Measurements from ENCODE around the gene LRRTM4.
"Not testable (repeated sequence)": the region's sequence is repeated elsewhere in the genome, so short reads cannot be mapped to it uniquely, and the experiment has no call there.

The LRRTM4 gene

DNA sequence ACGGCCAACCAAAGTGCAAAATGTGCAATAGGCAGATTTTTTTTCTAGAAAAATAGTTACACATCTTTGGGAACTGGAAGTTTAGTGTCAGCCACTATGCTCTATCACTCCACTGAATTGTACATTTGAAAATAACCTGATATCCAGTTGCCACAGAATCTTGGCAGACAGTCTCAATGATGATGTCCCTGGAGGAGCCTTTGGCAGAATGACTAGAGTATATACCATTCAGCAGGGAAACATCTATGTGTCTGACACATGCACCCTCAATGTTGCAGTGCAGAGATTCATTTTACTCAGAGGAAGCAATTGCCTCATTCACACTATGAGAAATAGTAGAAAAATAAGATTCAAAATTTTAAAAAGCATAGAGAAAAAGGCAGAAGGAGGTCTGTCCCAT is 475.8 kb downstream of the LRRTM4 start:
- DNase-seq = no peak

DNA sequence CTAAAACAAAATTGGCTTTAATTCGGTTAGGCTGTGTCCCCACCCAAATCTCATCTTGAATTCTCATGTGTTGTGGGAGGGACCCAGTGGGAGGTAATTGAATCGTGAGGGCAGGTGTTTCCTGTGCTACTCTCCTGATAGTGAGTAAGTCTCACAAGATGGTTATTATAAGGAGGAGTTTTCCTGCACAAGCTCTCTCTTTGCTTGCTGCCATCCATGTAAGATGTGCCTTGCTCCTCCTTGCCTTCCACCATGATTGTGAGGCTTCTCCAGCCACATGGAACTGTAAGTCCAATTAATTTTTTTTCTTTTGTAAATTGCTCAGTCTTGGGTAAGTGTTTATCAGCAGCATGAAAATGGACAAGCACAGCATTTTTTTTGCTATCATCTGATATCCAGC is 476.7 kb downstream of the LRRTM4 start:
- DNase-seq = not testable (repeated sequence)

DNA sequence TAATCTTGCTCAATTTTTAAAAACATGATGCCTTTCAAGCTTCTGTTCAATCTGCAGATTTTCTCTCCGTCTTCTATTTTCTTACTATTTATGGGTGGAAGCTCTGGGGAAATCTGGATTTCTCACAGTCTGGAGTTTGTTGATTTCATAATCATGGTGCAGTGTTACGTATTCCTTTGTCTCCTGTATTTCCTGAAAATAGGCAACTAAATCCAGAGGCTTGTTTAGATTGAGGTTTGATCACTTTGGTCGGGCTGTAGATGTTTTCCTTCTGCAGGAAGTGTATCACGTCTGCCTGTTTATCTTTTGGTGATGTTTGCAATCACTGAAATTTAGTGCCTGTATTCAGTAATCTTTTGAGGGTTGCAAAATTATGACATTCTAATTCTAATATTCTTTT is 487.7 kb downstream of the LRRTM4 start:
- no peak for DNase-seq

DNA sequence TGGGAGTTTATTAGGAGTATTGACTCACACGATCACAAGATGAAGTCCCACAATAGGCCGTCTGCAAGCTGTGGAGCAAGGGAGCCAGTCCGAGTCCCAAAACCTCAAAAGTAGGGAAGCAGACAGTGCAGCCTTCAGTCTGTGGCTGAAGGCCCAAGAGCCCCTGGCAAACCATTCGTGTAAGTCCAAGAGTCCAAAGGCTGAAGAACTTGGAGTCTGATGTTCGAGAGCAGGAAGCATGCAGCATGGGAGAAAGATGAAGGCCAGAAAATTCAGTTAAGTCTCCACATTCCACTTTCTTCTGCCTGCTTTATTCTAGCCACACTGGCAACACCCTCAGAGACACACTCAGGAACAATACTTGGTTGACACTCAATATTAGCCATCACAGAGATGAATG is 492.9 kb downstream of the LRRTM4 start:
- DNase-seq = not testable (repeated sequence)

DNA sequence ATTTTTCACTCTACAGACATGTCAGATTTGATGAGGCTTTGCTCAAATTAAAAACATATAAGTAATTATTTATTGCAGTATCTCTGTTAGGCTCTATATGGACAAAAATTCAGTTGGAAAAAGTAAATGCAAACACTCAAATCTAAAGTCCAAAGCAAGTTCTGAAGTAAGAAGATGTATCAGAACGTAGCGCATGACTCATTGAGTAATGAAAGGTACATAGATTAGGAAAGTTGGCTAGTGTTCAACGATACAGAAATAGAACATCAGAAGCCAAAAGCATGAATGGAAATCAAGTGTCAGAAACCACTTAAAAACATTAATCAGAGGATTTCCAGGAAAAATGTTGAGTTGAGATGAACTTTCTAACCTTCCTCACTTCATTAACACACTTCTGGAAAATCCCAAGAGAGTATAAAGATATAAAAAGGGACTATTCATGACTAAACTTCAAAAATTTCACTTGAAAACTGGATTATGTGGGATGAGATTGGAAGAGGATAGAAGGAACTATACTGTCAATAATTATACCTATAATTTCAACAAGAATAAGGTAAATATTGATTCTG is 494.1 kb downstream of the LRRTM4 start:
- DNase-seq = no peak

DNA sequence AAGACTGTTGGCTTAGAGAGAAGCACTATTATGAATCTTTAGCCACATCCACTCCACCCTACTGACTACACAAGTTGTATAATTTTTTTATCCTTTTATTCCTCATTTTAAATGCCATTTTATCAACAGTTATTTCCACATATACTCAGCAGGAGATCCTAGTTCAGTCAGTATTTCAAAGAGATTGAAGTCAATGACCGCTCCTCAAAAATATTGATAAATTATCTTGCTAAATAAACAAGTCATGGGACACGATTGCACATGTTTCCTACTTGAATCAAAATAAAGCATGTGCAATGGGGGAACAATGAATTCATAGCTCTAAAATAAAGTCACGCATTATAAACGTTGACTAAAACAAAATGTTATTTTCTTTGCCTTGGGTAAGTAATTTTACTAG is 496.5 kb downstream of the LRRTM4 start:
- DNase-seq = no peak

DNA sequence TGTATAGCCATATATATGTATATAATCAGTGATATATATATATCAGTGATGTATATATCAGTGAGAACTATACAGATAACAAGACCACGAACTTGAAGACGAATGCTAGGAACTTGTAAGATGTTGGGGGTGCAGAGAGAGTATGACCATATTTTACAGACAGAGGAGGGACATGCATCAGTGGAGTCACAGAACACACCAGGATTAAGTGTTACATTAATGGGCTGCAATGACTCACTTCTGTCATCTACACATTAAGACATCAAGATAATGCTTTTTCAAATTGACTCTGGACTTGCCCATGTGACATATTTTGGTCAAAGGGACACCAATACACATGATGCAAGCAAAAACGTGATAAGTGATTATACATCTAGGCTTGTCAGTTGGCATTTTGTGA is 501.0 kb downstream of the LRRTM4 start:
- no peak for DNase-seq

DNA sequence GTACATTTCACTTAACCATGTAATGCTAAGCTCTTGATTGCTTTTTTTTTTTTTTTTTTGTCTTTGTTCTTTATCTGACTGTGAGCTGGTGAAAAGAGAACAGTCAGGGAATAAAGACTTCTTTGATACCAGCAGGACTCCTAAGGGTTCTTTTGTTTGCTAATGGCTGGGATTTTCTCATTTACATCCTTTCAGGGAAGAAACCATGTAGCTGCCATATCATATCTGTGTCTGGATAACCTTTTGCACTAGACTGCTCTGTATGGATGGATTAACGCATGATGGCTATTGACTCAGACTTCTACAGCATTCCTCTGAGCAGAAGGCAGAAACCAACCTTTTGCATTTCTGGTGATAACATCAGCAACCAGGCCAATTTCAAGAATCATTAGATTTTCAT is 504.0 kb downstream of the LRRTM4 start:
- DNase-seq = no peak

DNA sequence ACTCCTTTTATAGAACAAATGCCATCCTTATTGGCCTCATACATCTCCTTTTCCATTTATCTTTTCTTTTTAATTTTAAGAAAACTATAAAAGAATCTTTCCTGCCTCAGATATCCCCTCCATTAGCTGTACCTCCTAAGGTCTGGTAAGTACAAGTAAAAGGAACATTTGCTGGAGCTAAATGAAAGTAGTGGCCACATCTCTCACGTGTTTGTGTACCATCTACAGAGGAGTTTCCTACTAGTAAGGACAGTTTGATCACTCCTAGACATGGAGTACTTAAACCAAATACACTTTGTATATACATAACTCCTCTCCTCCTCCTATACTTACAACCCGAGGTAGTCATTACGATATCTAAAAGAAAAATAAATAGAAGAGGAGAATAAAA is 504.8 kb downstream of the LRRTM4 start:
- DNase-seq = no peak

DNA sequence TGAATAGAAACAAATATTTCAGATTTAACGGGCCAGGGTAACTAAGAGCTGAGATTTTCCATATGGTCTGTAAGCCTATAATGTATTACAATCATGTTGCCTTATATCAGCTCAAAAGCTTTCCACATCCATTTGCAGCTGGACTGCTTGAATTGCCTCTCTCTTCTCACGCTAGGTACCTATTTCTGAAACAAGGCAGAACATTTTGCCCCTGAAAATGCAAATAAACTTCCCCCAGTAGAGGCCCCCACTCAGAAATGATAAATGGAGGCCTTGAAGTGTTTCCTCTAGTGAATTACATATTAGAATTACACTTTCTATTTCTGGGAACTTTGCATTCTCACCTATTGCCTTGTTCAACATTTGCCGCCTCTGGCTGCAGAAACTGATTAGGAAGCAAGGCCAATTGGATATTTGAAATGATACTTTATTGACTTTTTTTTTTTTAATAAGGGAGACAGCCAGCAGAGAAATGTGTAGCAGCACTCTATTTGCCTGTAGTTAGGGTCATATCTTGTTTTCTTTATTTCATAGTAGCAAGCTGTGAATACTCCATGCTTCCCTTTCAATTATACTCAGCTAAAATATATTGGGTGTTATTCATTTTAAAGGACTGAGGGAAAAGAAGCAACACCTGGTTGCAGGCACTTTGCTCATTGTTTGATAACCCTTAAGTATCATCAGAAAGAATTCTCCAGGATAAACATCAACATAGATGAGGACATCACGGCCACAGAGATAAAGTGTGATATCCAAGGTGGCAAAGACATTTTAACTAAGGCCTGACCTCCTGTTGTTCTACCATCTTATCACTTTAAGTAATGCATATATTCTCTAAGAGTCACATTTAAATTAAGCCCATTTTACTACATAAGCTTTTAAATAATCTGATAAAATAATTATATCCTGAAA is 505.5 kb downstream of the LRRTM4 start:
- DNase-seq = no peak

DNA sequence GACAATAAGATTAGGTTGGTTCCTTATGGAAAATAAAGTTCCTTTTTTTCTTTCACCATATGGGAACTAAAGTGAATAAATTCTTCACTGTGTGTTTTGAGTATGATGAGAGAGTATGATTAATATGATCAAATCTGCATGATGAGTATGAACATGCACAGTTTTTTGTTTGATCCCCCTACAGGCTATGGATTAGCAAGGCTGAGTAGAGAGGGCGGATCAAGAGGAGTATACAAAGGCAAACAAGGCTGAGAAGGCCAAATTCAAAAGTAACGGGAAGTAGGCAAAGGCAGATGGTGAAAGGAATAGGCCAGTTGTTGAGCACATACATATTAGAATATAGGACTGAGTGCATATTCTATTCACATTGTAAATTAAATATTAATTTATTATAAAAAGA is 508.2 kb downstream of the LRRTM4 start:
- DNase-seq = no peak

DNA sequence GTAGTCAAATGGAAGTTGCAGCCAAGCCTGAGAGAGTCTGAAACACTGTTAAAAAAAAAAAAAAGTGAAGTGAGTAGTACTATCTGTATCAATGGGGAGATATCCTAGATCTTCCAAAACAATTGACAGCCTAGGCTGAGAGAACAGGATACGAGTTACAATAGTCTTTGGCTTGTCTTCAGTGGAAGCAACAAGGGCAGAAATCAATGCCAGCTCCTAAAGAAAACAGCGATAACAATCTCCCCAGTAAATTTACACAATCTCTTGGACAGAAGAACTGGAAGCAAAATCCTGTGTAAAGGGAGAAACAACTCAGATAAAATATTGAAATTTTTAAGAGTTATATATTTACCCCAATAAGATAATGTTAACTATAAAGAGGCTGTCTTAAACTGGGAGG is 508.7 kb downstream of the LRRTM4 start:
- no peak for DNase-seq

DNA sequence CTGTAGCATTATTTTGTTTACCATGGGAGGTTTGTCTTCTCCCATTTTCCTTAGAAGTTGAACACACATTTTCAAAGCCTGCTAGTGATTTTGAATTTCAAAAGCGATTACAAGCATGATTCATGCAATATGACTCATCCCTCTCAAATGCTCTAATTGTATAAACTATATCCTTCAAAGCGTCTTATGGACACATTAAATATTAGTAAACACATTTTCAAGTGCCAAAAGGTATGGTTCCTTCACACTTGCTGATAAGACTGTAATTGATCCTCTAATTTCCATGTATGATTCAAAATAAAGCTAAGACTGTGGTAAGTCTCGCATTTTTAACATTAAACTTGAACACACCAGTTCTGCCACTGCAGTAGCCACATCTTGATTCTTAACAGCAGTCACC is 512.9 kb downstream of the LRRTM4 start:
- DNase-seq = no peak

DNA sequence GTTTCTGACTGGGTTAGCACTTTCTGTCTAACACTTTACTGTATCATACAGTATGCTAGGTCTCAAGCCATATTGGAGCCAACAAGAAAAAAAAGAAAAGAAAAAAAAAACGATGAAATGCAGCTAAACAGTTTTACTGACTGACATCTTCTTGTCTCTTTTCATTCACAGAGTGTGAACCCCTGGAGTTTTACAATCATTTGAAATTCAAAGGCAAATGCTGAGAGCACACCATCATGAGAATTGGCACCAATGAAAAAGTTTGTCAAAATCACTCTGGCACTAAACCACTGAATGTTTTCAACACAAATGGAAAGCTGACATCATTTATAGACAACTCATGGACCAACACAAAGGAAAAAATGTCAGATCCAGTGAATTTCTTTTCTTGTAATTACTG is 513.3 kb downstream of the LRRTM4 start:
- no peak for DNase-seq

DNA sequence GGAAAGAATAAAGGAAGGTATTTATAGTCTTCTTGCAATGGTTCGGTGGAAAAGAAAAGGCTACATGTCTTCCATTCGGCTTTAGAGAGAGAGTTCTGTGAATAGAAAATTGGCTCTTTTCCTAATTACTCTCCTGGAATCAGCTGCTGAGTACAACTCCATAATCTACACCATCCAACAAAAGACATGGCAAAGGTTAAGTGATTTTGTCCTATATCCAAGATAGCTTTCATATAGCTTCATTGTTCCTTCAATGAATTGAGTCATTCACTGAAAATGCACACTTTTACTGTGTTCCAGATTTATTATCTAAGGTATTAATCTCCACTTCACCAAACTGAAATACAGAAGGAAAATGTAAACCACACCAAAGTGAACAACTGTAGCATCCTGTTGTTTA is 514.5 kb downstream of the LRRTM4 start:
- DNase-seq = no peak

DNA sequence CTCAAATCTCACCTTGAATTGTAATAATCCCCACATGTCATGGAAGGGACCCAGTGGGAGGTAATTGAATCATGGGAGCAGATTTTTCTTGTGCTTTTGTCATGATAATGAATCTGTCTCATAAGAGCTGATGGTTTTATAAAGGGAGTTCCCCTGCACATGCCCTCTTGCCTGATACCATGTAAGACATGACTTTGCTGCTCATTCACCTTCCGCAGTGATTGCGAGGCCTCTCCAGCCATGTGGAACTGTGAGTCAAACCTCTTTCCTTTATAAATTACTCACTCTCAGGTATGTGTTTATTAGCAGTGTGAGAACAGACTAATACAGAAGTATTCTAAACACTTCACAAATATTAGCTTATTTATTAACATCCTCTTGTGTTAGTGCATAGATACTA is 516.7 kb downstream of the LRRTM4 start:
- no peak for DNase-seq

DNA sequence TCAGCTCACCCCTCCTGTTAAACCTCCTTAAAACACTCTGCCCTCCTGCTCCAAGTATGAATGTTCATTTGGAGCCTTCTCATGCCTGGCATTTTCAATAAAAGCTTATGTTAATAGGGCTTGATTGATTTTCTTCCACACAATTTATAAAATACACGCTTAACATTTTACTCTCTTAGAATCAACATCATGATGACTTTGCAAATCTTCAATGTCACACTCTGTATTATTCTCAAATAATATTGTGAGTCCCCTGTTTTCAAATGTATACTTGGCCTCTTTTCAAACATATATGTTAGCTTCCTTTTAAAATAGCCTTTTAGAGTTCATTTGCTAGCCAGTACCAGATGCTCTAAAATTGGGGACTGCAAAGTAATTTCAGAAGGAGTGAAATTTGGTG is 520.3 kb downstream of the LRRTM4 start:
- no peak for DNase-seq

DNA sequence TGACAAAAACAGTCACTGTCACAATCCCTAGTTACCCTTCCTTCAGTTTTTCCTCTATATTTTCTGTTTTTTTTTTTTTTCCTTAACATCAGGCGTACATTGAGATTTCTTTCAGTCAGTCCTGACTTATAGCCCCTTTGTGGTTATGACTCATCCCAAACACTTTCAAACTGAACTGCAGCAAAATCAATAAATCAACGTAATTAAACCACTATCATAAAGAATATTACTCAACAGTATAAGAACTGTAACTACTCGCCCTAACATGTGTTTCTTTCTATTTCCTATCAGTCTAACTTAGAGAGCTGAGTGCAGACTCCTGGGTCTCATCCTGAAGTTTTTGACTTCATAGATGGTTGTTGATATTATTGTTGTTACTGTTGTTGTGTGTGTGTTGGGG is 523.5 kb downstream of the LRRTM4 start:
- DNase-seq = no peak

DNA sequence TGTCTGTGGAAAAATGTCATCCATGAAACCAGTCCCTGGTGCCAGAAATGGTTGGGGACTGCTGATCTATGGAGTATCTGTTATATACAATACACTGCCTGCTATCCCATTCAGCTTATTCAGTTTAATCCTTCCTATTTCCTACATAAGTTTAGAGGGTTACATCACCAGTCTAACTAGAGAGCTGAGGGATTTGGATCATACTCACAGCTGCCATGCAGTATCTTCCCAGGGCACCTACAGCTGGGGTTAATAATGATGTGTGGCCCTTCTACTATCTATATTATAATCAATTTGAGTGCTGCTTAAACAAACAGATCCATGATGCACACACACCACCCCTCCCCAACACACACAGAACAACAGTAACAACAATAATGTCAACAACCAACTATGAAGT is 524.0 kb downstream of the LRRTM4 start:
- DNase-seq = no peak

DNA sequence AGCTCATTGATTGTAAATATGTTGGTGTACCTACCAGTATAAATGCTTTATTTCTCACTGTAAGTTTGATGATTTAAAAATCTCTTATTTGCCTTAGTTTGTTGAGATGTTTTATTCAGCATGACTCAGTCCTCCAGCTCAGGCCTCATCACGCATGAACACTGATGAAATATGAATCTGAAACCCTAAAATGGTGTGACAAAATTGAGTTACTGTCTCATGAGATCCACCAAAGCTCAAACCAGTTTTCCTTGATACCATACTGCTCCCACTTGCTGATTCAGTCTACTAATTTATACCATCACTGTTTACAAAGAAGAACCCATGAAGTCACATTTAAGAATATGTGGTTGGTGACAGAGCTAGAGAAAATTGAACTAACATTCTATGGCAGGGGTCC is 524.9 kb downstream of the LRRTM4 start:
- DNase-seq = no peak

DNA sequence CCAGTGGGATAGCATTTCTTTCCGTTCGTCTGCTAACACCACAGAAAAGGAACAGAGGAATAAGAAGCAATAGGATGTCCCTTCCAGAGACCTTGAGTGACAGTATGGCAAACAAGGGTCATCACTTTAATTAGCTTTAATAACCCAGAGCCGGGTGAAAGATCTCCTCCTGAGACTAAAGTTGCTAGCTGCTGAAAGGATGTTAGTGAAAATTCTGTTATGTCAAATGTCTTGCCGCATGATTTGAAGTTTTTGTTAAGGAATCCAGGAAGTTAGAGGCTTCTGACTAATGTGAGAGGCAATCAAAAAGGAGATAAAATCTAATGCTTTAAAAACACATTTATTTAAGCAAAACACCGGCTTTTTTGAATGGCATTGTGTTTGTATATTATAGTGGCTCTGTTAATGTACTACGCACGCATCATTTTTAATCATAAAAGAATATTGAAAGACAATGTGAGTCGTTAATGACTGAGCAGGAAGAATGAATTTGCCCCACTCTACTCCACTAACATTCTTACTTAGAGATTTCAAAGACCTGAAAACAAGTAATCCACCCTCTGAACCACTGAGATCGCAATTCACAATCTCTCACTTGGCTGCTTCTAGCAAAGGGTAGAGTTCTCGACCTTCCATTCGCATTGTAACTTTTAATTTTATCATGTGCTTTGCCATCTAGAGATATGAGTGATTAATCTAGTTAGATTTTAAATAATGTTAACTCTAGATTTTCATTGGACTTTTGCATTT is 536.6 kb downstream of the LRRTM4 start:
- DNase-seq = no peak

DNA sequence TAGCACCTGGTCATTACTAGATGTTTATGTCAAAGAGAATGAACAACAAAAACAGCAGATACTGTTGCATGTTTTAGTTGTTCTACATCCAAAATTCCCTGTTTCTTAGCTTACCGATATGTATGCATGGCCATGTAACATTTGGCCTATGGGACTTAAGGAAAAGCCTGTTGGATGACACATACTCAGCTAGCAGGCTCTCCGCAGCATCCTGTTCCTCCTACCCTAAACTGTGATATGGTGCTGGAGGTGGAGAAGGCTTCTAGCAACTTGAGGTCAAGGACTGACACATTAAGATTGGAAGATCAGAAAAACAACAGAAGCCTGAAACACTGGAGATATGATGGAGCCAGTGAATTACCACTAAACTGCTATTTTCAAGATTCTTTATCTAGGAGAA is 537.8 kb downstream of the LRRTM4 start:
- no peak for DNase-seq

DNA sequence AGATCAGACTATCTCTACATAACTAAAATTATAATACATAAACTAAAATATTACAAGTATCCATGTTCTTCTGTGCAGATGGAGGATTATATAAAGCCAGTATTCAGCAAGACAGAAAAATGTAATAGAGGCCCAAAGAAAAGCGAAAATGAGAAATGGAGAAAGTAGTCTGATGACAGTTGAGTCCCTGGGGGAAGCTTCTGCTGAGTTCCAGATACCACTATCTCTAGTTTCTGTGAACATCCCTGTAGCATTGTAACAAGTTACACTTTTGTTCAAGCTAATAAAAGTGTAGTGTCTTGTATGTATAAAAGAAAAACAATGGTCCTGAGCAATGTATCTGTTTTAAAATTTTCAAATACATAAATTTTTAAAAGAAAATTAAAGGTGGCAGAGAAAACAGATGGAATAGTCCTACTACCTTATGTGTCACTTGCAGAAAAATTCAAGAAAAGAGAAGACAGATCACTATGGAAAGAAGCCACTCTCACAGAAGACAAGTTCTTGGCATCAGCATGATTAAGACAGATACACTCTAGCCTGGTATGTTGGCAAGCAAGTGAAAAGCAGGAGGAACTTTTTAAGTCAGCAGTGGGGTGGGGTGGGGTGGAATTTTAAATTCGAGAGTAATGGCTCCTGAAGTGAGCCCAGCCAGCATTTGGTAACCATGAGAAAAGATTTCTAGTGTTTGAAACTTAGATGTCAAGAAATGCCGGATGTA is 541.9 kb downstream of the LRRTM4 start:
- no peak for DNase-seq

All from activated naive CD4-positive, alpha-beta T cell (primary cell).